Stimulated activated CD8-positive, alpha-beta memory T cell treated with anti-CD3 and anti-CD28 coated beads, Interleukin-12 subunit alpha, Interleukin-12 subunit beta, amount 100 ng/mL, for 4 hours (primary cell): ENCODE results near the gene LHFPL3.
"Not testable (repeated sequence)": the region's sequence is repeated elsewhere in the genome, so short reads cannot be mapped to it uniquely, and the experiment has no call there.

Experiments
- DNase-seq: peaks from one replicate; pipeline ENCODE4 v3.0.0-alpha.2; 2020; ENCODE audit warnings: low read depth

Gene LHFPL3

DNA sequence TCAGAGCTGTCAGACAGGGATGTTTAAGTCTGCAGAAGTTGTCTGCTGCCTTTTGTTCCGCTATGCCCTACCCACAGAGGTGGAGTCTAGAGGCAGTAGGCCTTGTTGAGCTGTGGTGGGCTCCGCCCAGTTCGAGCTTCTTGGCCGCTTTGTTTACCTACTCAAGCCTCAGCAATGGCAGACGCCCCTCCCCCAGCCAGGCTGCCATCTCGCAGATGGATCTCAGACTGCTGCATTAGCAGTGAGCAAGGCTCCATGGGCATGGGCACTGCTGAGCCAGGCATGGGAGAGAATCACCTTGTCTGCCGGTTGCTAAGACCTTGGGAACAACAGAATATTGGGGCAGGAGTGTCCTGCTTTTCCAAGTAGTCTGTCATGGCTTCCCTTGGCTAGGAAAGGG, 267.2 kb downstream of the LHFPL3 start:
- DNase-seq = not testable (repeated sequence)

DNA sequence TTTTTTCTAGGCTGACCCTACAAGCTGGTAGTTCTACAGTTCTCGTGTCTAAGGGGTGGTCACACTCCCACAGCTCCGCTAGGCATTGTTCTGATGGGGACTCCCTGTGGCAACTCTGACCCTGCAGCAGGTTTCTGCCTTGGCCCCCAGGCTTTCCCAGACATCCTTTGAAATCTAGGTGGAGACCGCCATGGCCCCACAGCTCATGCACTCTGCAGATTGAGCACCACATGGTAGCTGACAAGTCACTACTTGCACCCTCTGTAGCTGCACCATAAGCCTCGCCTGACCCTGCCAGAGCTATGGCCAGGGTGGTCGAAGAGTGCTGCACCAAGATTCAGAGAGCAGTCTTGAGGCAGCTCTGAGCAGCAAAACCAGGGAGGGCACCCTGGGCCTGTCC, 275.6 kb downstream of the LHFPL3 start:
- no peak for DNase-seq

DNA sequence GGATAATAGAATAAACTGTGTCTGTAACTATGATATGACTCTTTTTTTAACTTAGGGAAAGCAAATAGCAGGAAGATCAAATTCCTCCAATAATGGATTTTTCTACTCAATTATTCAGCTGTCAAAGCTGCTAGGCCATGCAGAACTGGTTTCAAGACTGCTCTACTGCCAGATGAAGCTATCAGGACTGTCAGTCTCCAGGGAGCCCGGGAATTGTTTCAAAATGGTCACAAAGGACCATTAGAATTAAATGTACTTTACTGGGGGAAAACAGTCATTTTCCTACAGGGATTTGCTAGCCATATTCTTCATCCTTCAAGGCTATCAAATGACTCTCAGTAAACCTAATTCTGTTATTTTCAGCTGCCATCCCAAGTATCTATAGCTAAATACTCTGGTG, 276.3 kb downstream of the LHFPL3 start:
- no peak for DNase-seq

DNA sequence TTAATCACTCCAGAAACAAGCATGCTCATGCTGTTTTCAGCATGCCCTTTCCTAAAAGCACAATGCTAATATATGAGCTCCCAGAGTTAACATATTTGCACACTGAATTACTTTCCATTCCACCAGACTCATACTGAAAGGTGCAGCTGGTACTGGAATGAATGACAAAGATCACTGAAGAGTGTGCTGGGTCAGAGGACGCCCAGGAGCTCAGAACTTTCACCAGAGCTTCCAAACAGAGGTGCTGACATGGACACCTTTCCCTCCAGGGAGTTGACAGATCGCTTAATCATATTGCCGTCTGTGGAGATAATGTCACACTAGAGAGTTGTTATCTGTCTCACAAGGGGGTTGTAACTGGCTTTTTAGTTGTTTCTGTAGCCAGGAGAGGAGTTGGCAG, 292.9 kb downstream of the LHFPL3 start:
- DNase-seq = no peak

DNA sequence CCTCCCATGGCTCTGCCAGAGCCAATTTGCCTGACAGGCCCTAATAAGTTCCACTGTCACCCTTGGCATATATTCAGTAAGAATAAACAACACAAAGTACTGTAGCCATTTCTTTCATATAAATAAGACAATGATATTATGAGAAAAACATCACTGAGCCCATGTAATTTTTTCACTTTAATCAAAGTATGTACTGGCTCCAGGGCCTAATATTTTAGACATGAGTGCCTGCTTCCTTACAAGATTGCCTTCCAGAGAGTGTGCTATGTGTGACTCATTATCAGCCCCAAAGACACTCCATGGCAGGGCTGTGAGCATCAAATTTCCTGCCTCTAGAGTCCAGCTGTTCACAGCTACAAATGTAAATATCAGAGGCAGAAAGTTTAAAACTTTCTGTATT, 297.6 kb downstream of the LHFPL3 start:
- no peak for DNase-seq

DNA sequence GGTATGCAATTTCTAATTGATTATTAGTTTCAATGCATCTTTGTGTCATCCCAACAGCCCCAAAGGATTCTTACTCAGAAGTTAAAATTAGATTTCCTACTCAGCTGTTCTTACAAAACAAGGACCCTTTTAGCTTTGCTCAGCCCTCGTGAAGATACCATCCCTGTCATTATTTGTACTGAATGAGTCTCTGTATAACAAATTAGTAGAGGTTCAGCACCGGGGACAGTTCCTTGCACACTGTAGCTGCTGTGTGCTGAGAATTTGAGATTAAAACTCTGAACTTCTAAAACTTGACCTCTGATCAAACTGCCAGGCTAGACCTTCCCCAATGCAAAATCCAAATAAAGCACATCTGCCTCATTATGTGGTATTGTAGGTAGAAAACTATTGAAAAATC, 299.1 kb downstream of the LHFPL3 start:
- DNase-seq = no peak

DNA sequence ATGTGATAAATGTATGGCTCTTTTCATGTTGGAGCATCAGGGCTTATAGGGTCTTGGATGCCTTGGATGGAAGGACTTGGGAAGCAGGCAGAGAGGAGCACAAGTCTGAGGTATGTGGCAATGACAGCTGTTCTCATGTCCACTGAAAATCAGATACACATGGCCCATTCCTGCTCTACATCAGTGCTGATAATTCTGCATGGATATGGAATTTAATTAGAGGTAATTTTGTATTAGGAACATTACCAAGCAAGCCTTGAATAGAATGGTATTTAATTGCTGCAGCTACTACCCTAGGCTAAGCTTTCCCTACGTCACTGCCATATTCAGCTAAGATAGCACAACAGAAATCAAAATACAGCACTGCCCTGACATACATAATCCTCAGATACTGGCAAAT, 299.6 kb downstream of the LHFPL3 start:
- DNase-seq = no peak

DNA sequence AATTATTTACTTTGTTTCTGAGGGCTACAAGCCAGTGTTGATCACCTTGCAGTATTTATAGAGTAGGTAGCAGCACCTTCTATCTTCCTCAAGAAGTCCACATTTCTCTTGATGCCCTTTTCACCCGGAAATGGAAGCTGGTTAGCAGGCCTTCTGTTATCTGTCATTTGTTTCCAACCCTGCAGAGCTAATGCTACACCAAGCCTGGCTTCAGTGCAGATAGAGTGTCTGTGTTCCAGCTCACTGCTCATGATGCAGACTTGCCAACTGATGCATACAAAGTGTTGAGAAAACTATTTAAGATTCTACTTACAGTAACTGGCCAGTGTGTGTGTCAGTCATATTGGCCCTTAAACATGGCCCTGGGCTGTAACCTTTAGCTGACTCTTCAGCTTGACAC, 301.0 kb downstream of the LHFPL3 start:
- no peak for DNase-seq

DNA sequence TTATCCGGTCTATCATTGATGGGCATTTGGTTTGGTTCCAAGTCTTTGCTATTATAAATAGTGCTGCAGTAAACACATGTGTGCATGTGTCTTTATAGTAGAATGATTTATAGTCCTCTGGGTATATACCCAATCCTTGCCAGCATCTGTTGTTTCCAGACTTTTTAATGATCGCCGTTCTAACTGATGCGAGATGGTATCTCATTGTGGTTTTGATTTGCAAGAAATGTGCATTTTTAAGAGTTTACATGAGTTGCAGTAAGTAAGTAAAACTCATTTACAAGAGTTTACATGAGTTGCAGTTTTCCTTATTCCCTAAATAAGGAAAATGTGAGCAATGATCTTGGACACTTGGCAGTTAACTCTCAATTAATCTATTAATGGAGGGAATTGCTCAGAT, 312.1 kb downstream of the LHFPL3 start:
- DNase-seq = no peak

DNA sequence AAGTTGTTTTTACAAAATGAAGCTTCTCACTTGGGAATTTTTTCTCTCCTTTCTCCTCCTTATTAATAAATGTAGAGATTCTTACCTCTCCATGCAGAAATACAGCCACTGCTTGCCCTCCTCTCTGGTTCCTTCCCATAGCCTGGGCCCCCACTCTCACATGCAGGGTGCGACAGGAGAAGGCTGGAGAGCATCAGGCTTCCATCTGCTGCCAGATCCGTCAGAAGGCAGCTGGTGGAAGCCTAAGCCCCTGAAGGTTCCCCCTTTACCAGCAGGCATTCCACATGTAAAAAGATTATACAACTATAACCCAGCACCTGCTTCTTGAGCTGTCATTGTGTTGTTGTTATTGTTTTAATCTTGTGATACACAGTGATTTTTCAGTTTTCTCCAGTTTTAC, 314.2 kb downstream of the LHFPL3 start:
- DNase-seq = no peak

DNA sequence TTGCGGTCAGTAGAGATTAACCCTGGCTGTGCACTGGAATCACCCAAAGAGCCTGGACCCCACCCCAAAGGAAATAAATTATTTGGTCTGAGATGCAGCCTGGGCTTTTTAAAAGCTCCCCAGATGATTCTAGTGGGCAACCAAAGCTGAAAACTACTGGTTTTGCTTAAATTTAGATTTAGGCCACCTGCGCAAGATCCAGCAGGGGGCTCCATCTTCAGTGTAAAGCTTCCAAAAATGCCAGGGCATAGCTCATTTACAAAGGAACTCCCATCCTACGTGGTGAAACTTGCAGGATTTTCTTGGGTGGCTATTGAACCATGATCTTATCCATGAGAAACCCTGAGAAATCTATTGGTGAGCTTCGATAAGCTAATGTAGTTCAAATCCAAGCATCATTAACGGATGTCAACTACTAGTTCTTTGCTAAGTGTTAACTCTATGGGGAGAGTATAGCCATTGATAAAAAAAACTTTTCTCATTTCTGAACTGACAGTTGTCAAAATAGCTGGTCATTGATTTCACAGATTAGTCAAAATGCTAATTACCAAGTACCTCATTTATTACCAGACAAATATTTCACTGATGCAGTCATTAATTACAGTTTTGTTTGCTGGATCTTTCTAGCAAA, 315.3 kb downstream of the LHFPL3 start:
- DNase-seq = no peak

DNA sequence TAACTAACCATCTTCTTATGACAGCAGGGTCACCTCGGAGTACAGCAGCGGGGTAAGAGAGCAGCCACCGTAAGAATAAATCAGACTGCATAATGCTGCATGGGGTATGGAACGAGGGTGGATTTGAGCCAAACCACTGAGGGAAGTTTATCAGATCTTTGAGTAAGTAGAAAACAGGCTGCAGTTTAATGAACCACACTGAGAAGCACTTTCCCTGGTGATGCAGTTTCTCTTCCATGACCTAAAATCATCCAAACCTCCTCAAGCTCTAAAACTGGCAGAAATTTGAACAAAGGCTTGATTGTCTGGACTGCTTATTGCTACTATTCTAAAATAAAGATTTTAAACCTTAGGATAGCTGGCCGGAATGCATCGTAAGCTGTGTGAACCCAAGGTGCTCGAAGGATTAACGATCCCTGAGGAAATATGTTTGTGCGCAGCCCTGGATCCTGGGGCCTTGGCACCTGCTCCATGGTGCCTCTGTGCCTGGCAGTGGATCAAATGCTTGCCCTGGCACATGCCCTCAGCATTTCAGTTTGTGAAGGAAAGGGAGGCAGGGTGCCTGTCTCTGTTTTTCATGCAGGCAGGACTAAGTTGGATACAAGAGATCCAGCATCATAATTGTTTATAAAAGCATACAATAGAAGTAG, 322.7 kb downstream of the LHFPL3 start:
- DNase-seq = no peak

DNA sequence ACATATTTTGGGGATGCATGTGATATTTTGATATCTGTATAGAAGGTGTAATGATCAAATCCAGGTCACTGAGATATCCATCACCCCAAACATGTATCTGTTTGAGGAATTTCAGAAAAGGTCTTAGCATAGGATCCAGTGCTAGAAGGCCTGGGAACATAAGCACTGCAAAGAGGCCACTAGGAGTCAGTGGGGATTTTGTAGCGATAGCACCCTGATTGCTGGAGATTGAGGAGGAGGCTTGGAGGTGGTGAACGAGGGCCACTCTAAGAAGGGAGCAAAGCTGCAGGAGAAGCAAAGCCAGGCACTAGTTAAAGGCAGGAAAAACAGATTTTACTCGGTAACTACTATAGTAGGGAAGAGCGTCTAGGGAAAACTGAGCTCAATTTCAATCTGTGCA, 324.0 kb downstream of the LHFPL3 start:
- DNase-seq = no peak

DNA sequence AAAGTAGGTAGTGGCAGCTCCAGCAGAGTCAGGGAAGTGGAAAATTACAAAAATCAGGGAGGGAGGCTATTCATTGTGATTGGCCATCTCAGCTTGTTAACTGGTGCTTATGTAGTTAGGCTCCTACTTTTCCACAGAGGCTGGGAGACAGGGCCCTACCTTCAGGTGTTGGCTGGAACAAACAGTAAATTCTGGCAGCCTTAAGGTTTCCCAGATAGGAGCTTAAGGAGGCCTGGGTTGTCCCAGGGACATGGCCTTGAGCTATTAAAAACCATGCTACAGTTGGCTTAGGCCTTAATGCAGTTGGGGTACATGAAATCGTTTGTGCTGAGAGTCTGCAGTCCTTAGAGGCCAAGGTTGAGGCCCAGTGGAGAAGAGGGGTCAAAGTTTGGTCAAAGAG, 324.5 kb downstream of the LHFPL3 start:
- no peak for DNase-seq

DNA sequence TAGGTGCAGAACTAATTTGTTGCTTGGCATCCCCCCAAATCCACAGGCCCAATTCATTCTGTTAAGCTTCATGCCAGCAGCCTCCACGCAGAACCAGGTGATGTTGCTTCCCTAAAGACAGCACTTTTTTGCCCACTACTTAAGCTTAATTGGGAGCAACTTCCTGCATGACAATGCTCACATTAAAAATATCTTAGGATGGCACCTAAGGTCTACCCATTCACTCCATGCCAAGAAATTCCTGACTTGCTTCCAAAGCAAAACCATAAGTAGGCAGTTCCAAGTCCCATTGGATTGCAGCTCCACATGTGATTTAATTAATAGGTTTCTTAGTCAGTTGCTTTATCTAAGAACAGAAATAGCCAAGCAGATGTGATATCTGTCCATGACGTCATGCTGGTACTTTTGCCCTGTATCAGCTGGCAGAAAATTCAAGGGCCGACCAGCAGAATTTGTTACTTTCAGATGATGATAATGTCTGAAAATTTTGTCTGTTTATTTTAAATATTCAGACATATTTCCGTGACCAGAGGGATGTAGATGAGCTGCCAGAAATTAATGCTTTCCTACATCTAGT, 325.5 kb downstream of the LHFPL3 start:
- DNase-seq = no peak

DNA sequence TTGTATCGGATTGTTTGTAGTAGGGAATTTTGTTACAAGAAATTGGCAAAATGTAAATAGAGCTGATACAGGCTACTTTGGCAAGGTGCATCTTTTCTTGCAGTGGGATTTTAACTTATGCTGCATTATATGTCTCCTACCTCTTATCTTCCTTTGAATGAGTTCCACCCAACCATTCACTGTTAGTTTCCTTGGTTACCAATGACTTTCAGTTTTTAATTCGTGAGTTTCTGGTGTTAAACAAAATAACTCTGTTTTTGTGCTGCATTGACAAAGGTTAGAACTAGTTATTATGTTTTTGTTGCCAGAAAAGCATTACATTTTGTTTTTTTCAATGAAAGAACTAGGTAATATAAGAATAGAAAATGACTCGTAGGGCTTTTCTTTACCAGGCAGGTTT, 327.2 kb downstream of the LHFPL3 start:
- no peak for DNase-seq

DNA sequence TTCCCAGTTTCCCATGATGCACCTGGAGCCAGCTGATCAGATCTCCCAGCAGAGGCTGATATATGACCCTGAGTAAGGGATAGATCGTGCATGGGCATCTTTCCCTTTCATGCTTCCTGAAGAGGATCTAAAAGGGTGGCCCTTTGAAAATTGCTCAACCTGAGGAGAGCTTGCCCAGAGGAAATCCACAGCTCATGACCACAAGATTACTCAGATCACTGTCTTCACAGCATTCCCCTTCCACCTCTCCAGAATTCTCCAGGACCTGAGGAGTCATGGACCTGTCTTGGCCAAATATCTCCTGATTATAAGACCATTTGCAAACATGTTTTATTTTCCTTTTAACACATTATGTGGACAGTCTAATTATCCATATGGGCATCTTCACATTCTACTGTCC, 328.1 kb downstream of the LHFPL3 start:
- DNase-seq = no peak

DNA sequence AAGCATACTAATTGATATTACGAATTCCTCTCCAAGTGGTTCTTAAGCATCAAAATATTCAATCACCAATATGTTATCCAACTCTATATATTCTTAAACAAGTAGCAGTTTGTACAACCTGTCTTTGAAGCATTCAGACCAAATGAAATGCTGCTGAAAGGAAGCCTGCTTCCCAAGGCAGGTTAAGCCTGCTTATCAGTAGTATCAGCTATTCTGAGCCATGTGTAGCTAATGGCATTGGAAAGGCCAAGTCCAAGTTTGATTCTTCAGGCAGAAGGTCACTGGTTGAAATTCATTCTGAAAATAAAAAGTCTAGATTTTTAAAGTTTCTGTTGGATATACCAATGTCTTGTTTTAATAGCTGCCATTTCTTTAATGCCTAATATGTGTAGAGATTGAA, 328.7 kb downstream of the LHFPL3 start:
- DNase-seq = no peak

DNA sequence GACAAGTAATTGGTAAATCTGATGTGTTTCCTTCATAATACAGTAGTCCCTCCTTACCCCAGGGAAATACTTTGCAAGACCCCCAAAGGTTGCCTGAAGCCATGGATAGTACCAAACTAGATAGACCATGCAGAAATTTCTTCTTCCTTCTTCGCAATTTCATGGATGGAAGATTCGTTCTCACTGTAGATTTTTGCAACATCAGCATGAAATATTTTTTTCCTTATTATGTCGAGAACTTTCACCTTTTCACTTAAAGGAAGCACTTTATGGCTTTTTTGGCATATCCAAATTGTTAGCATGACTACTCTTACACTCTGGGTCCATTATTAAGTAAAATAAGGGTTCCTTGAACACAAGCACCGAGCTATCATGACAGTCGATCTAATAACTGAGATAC, 333.2 kb downstream of the LHFPL3 start:
- no peak for DNase-seq

DNA sequence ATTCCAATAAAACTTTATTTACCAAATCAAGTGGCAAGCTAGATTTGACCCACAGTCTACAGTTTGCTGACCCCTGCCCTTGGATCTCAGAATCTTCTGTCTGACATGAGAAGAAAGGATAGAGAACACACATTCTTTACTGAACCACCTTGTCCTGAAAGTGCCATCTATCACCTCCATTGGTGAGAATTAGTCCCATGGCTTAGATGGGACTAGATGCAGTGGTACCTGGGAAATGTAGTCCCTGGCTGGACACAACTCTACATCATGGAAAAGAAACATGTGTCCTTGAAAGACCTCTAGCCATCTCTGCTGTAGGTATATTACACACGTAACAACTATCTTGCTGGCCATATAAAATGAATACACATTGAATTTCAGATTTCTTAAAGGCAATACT, 336.2 kb downstream of the LHFPL3 start:
- DNase-seq = no peak

DNA sequence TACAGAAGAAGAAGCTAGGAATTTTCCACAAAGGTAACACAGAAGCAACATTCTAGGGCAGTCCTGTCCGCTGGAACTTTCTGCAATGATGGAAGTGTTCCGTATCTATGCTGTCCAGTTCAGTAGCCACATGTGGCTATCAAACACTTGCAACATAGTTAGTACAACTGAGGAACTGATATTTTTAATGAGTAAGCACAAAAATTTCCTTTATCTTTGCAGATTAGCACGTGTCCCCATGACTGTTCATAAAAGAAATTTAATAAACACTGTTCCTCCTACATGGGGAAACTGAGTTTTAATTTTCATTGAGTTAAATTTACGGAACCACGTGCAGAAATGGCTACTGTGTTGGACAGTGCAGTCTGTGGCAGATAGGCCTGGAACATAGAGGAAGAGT, 349.2 kb downstream of the LHFPL3 start:
- no peak for DNase-seq

DNA sequence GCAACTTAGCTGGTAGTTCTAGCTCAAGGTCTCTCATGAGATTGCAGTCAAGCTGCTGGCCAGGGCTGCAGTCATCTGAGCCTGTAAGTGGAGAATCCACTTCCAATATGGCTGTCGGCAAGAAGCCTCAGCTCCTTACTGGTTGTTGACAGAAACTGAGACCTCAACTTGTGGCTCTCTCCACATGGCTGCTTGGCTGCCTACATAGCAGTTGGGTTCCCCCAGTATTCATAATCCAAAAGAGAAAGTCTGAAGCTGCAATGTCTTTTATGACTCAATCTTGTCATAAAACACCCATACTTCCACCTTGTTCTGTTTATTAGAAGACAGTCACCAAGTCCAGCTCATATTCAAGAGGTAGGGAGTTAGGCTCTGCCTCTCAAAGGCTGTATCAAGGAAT, 350.7 kb downstream of the LHFPL3 start:
- no peak for DNase-seq

DNA sequence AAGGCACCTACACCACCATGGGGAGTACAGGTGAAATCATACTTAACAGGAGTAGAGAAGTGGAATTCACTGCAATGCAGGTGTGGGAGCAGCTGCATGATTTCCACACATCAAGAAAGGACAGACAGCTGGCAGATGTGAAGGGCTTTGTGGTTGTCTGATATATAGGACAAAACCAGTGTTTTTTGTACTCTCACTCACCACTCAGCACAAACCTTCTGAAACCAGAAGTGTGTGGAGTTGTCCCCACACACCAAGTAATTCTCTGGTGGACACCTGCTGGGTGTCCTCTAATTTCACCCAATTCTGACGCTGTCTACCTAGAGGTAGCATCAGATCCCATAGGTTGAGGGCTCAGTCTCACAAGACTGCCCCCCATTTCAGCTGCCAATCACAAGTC, 357.9 kb downstream of the LHFPL3 start:
- no peak for DNase-seq

DNA sequence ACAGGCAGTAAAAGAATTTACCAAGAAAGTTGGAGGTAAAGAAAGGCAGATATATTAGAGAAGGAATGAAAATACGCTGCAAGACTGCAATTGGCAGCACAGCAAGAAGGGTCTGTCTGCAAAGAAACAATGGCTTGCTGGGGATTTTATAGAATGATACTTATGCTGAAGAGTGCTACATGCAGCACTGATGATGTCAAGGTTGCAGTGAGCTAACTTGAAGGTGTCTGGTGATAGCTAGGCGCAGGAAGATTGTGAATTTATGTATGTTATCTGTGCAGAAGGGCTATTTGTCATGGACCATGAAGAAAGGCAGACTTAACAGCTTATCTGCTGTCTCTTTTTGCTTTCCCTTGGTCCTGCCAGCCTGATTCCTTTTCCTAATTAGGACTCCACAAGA, 366.3 kb downstream of the LHFPL3 start:
- DNase-seq = no peak
